HG02973 (cell line): ENCODE results near the gene PNMA6A.
"Not testable (repeated sequence)": the region's sequence is repeated elsewhere in the genome, so short reads cannot be mapped to it uniquely, and the experiment has no call there.

Experiments
- ATAC-seq: cut with Tn5 transposase; IDR thresholded peaks from one replicate; pipeline ENCODE4 v1.9.1; 2021; ENCODE audit warnings: moderate library complexity; ENCODE audit not compliant: unreplicated experiment

PNMA6A gene

GRCh38 chrX:153074935-153075334 lies 2.7 kb downstream of the PNMA6A start:
- no peak for ATAC-seq

- no peak for ATAC-seq
Observed at GRCh38 chrX:153075366-153075765, 3.1 kb downstream of the PNMA6A start.

- ATAC-seq, result not testable (repeated sequence)
Observed at GRCh38 chrX:153077437-153078135, 5.3 kb downstream of the PNMA6A start.

GRCh38 chrX:153083238-153083923 lies 11.1 kb downstream of the PNMA6A start:
- ATAC-seq, result not testable (repeated sequence)

GRCh38 chrX:153102418-153102817 lies 30.2 kb downstream of the PNMA6A start:
- no peak for ATAC-seq

GRCh38 chrX:153104959-153105358 lies 32.7 kb downstream of the PNMA6A start:
- not testable (repeated sequence) for ATAC-seq

- ATAC-seq, result not testable (repeated sequence)
Observed at GRCh38 chrX:153106092-153106801, 34.0 kb downstream of the PNMA6A start.

GRCh38 chrX:153110735-153111134 lies 38.5 kb downstream of the PNMA6A start:
- not testable (repeated sequence) for ATAC-seq

- not testable (repeated sequence) for ATAC-seq
Observed at GRCh38 chrX:153113851-153114250, 41.6 kb downstream of the PNMA6A start.

GRCh38 chrX:153117754-153118153 lies 45.5 kb downstream of the PNMA6A start:
- not testable (repeated sequence) for ATAC-seq

GRCh38 chrX:153120230-153120629 lies 48.0 kb downstream of the PNMA6A start:
- ATAC-seq, result not testable (repeated sequence)

GRCh38 chrX:153123468-153123867 lies 51.2 kb downstream of the PNMA6A start:
- ATAC-seq, result not testable (repeated sequence)
